ENCODE measurements around the gene TECRL.

The TECRL gene

DNA sequence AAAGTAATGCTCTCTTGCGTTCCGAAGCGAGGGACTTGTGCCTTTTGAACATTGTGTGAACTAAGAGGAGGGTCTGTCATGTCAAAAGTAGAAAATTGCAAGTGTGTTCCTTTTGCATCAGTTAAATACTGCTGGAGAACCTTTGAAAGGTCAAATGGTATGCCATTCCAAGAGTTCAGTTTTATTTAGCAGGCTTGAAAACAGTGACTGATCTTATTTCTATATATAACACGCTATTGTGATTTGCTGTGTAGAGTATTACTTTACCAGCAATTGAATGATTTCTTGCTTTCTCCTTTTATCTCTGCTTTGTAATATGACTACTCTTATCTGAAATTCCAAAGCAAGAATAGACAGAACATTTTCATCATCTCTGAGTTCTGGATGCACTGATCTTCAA lies at the start of gene TECRL:
TECRL (minus strand) TSS at position 151 of the 400 bp plus-strand sequence; CDS start at position 52, 99 bp downstream.
- DNase-seq (ENCODE audit: low spot score): no peak

DNA sequence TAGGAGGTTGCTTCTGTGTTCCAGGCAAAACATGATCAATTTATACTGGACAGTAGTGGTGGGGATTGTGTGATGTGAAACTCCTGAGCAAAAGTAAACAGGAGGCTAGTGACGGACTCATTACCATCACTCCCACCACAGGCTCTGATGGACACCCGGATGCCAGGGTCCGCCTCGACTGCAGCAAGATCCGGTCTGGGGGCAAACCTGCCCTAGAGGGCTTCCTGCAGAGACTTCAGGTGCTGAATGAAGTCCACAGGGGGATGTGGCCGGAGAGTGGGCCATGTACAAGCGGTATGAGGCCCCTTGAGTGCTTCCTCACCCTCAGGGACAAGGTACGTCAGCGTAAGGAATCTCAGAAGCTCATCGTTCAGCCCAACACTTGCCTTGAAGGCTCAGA lies 23.4 kb upstream of the TECRL start:
- DNase-seq (ENCODE audit: low spot score): no peak

DNA sequence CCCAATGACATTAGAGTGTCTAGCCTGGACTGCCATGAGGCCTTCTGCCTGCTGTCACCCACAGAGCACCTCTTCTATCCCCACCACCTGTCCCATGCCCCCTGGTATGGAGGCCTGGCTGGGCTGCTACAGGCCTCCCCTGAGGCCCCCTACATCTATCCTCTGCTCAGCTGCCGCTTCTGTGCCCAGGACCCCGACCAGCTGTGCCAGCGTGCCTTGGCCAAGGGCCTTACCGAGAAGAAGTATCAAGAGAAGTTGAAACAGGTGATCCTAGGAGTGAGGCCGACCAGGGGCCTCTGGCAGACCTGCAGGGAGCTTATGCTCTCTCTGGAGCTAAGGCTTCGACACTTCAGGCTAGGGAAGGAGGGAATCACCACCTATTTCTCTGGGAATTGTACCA lies 21.7 kb upstream of the TECRL start:
- DNase-seq (ENCODE audit: low spot score): no peak

GRCh38 chr4:64417974-64418373 lies 8.7 kb upstream of the TECRL start:
- DNase-seq (ENCODE audit: low spot score): no peak

- DNase-seq (ENCODE audit: low spot score): no peak
Measured at GRCh38 chr4:64407000-64407399, 2.2 kb downstream of the TECRL start.

GRCh38 chr4:64405761-64406160 lies 3.5 kb downstream of the TECRL start:
- DNase-seq (ENCODE audit: low spot score): no peak

DNA sequence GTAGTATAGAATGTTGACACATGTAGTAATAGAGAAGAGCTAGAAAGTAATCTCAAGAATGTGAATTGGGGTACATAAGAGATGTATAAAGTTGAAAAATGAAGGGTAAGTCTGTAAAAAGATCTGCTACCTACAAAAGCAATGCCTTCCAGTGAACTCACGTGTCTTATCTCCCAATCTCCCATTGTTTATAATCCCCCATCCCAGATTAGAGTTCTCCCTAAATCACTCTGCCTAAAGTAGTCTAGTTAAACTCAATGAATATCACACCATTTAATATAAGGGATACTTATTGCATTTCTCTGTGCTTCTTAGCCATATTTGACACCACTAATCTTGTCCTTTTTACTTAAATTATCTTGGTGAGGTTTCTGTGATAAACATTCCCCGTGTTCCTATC lies 6.6 kb downstream of the TECRL start:
- DNase-seq (ENCODE audit: low spot score): no peak

DNA sequence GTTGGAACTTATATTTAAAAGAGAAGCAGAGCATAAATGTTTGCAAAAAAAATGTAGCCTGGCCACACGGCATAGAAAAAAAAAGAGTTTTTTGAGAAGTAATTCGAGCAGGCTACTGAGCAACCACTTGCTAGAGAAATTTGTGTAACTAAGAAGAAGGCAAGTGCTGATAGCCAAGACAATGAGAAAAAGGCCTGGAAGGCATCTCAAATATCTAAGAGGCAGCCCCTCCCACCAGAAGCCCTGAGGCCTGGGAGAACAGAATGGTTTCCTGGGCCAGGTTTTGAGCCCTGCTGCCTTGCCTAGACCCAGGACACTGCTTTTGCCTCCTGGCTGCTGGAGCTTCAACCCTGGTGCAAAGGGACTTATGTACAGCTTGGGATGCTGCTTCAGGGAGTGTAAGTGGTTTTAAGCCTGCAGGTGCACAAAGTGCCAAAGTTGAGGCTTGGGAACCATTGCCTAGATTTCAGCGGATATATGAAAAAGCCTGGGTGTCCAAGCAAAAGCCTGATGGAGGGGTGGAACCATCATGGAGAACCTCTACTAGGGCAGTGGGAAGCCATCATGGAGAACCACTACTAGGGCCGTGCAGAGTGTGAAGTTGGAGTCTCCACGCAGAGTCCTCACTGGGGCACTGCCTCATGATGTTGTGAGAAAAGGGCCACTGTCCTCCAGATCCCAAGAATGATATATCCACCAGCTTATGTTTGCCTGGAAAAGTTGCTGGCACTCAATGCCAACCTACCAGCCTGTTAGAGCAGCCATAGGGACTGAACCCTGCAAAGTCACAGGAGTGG lies 9.7 kb downstream of the TECRL start:
- no peak for DNase-seq (ENCODE audit: low spot score)

GRCh38 chr4:64394469-64394868 lies 14.8 kb downstream of the TECRL start:
- no peak for DNase-seq (ENCODE audit: low spot score)

GRCh38 chr4:64388252-64388651 lies 21.0 kb downstream of the TECRL start:
- DNase-seq (ENCODE audit: low spot score): no peak

GRCh38 chr4:64385220-64385619 lies 24.0 kb downstream of the TECRL start:
- DNase-seq (ENCODE audit: low spot score): no peak

DNA sequence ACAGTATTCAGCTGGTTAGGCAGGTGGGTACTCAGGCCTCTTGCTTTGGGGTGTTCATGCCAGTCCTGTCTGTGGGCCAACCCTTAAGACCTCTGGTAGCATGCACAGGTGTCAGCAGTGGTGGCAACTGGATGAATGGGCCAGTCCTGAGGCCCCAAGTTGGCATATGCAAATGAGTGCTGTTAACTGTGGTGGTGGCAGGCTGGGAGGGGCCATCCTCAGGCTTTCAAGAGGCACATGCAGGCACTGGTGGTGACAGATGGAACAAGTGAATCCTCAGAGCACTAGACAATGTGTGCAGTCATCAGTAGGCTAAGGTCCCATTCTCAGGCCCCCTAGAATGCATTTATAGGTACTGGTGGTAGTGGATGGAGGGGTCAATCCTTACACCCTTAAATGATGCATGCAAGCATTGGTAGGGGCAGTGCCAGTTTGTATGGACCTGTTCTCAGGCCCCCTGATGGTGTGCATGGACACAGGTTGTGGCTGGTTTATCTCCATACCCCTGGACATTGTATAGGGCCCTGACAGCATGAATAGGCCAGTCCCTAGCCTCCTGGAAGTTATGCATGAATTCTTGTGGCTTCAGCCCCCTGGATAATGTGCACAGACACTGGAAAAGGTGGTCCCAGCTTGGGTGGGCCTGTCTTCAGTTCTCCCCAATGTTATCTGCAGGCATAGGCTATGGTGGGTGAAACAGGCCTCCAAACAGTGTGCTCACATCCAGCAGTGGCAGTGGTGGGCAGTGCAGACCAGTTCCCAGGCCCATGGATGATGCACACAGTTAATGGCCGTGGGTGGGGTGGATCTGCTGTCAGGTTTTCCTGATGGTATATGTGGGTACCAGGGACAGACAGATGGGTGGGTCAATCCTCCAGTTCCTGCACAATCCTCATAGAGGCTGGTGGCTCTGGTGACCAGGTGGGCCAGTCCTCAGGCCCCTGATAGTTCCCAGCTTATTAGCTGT lies 24.7 kb downstream of the TECRL start:
- DNase-seq (ENCODE audit: low spot score): no peak

DNA sequence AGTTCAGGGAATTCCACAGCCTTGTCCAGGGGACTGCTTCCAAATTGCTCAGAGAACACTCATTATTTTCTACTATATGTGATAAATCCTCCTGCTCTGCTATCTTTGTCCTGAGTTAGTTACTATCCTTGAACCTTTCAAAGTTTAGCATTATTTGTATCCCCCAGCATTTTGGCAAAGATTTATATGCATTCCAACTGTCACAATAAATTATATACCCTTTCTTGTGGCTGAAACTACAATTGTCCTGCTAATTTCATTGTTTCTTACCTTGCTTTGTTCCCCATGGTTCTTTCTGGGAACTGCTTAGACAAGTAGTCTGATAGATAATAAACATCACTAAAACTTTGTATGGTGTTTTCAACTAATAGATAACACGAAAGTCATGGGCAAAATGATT lies 40.5 kb downstream of the TECRL start:
- DNase-seq (ENCODE audit: low spot score): no peak

DNA sequence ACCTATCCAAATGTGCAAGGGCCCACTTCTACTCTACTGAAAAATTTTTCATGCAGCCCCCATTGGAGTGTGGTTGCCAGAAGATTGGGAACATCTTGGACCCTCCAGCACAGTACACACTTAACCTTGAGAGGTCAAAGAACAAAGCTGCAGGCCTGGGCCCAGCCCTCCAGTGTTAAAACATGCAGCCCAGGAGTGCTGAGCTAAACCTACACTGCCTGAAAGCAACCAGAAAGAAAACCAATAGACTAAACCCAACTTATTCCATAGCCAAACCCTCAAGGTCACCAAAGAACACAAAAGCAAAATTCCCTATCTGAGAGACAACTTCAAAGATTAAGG lies 47.9 kb downstream of the TECRL start:
- DNase-seq (ENCODE audit: low spot score): no peak

DNA sequence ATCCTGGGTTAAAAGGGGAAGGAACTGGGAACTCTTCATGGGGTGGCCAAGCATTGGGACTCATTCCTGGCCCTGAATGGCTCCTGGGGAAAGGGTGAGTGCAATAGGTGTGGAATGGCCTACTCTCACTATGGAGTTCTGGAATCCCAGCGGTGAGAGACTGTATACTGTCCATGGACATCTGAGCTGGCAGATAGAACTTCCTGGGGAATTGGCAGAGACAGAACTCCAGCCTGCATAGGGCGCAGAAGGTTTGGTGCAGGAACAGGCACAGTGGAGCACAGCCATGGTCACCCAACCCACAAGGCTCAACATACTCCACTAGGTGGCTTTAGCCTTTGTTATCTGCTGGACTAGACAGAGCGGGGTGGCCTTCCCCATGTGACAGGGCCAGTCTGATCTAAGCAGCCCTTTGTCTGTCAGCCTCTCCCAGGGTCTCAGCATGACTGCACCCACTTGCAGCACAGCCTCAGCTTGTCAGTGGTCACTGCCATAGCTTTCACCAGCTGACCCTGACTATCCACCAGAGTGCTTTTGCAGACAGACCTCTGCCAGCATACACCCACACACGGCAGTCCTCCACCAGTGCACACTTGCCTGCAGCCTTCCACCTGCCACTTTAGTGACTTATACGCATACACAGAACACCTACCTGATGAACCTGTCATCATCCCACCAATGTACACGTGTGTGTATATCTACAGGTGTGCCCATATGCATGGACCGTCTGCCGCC lies 48.4 kb downstream of the TECRL start:
- no peak for DNase-seq (ENCODE audit: low spot score)

DNA sequence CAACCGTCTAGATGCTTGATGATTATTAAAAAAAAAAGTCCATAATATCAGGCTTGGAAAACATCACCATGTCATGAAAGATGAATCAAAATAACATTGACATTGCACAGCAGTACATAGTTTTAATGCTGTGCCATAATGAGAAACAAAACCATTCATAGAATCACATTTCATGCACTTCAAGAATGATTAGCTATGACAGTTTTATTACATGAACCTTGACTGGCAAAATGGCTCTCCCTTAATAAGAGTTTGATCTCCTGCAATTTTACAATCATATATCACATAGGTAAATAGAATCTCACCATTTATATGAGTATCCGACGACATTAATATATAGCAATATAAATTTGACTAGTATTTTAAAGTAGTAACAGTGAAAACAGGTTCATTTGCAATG lies 49.8 kb downstream of the TECRL start:
- no peak for DNase-seq (ENCODE audit: low spot score)

DNA sequence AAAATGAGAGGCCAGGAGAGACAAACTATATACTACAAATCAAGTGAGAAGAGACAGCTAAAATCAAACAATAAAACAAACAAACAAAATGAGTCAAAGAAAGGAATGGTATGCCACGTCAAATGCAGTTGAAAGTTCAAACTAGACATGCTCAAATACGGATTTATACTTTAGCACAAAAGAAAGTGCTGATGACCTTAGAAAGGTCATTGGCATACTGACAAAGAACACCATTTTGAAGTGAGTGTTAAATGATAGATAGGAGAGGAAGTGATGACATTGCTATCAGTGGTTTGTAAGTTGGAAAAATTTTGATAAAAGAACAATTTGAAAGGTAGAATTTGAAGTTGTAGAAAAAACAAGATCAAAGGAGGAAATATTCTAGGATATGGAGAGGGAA lies 55.3 kb downstream of the TECRL start:
- no peak for DNase-seq (ENCODE audit: low spot score)

DNA sequence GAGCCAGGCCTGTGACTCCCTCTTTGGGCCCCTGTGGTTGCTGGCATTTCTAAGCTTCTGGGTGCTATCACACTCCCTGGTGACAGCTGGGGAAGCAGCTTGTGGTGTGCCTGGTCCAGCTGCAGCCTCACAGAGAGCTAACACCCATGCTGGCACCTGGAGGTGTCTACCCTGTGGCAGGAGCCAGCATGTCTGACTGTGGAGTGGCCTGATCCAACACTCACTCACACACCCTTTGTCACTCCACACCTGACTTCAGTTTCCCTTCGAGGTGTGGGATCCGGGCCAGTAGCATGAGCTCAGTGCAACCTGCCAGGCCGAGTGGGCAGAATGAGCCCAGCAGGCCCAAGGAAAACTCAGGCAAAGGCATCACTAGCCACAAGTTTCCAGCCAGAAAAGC lies 67.5 kb downstream of the TECRL start:
- DNase-seq (ENCODE audit: low spot score): no peak

- DNase-seq (ENCODE audit: low spot score): no peak
Measured at GRCh38 chr4:64340218-64341110, 68.8 kb downstream of the TECRL start.

GRCh38 chr4:64334964-64335363 lies 74.3 kb downstream of the TECRL start:
- no peak for DNase-seq (ENCODE audit: low spot score)

DNA sequence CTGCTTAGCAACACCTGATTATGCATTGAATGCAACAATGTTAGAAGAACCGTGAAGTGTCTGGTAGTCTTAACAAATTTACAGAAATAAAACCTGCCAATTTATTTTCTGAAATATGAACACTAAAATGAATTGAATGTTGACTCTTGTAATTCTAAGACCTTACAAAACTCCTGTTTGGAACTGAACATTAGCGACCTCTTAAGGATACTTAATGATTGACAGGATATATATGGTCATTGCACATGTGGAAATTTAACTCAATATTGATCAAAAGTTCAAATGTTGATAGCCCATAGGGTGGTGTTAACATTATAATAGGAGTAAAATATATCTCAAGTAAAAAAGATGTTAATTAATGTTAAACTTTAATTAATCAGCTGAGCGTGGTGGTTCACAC lies 79.1 kb downstream of the TECRL start:
- no peak for DNase-seq (ENCODE audit: low spot score)

DNA sequence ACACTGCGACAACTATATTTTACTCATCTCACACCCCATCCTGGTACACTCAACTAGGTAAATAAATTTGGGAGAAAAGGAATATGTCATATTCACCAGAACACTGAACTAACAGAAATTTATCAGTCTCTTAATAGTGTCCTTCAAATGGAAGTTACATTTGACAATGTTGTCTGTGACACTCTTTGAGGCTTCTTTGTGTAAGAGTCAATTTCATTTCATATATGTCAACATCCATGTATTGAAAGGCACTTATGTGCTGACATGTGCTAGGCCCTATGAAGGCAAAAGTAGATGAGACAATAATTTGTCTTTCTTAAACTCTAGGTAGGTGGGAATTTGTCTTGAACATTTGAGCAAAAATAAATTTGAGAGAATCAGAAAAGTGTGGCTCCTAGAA lies 82.0 kb downstream of the TECRL start:
- no peak for DNase-seq (ENCODE audit: low spot score)
